ENCODE results near the gene SLC7A1. TPM values are rescaled to one million over a fixed set of nuclear protein-coding genes. Genes with fewer than 3 reads are reported as not detected.

SLC7A1 gene
- total RNA-seq, 4 donors from 2014 or later, result 1.6 to 4.6 (median 3.7) TPM

DNA sequence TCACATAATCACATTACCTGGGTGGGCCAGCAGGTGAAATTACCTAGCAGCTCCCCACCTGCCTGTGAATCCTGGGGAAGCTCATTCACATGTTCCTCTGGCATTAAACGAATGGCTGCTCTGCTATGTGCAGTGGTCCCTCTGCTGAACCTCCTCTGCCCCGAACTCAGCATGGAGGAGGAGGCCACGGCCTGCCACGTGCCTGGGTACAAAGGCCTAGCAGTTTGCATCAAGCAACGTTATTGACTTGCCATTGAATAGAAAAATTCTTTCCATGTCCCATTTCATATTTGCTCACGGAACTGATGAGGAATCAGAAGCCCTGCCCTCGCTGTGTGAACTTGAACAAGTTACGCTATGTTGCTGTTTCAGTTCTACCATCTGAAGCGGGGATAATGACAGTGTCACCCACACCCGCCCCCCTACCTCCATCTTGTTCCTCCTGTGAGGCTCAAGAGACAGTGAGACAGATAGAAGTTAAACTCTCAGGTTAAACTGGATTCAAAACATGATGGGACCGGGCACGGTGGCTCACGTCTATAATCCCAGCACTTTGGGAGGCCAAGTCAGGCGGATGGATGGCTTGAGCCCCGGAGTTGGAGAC lies 25.3 kb downstream of the SLC7A1 start:
- TF ChIP-seq POLR2A (IDR thresholded peaks at IDR 0.05), result no peak
- TF ChIP-seq, protein P1, sequence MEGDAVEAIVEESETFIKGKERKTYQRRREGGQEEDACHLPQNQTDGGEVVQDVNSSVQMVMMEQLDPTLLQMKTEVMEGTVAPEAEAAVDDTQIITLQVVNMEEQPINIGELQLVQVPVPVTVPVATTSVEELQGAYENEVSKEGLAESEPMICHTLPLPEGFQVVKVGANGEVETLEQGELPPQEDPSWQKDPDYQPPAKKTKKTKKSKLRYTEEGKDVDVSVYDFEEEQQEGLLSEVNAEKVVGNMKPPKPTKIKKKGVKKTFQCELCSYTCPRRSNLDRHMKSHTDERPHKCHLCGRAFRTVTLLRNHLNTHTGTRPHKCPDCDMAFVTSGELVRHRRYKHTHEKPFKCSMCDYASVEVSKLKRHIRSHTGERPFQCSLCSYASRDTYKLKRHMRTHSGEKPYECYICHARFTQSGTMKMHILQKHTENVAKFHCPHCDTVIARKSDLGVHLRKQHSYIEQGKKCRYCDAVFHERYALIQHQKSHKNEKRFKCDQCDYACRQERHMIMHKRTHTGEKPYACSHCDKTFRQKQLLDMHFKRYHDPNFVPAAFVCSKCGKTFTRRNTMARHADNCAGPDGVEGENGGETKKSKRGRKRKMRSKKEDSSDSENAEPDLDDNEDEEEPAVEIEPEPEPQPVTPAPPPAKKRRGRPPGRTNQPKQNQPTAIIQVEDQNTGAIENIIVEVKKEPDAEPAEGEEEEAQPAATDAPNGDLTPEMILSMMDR (IDR thresholded peaks at IDR 0.05 in 4 of 5, conservative IDR thresholded peaks at IDR 0.05 in 1 of 5), result no peak
- Histone ChIP-seq H3K27me3 (no peaks in the 10 kb centered on the region), H3K4me1 (no peaks in the 10 kb centered on the region), H3K36me3 (no peaks in the 10 kb centered on the region), H3K9me3 (no peaks in the 10 kb centered on the region), H3K4me3 (no peak overlapping the region), H3K27ac (no peak overlapping the region)
- no peak for ATAC-seq
- DNase-seq, result no peak
- intact Hi-C loops (cut with DNase I; ENCODE audit: low total_unique reads), result no loop called here
- in situ Hi-C loops (cut with MboI; ENCODE audit: low sequenced_read_pairs in 4 of 4), result no loop called here

DNA sequence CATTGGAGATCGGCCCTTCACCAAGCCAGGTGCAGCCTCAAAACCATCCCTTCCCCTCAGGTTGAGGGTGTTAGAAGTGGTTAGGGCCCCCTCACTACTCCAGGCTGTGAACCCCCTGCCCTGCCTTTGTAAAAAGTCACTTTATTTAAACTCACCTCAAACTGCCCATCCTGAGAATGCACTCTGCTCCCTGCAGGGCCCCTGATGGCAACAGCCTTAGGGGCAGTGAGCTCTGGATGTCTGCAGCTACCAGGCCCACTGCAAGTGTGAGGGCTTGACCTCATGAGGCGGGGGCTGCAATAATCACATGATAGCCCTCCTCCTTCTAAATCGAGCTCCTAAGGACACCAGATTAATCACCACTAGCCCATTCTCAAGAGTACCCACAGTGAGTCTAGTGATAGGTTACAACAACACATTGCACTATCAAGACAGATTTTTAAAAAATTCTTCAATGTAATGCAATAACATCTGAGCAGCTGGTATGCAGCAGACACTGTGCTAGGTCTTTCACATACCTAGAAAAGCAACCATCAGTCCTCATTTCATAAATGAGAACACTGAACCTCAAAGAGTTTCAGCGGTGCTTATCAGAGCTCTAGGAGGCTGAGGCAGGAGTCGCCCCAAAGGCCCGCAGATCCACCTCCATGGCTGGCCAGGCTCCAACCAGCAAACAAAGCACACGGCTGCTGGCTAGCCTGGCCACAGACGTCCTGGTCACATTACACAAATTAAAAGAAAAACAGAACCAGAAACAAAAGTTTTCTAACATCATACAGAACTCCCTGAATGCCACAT lies 26.0 kb downstream of the SLC7A1 start:
- no peaks in the 10 kb centered on the region for H3K36me3 ChIP-seq
- no peak for DNase-seq
- no peak overlapping the region for H3K4me3 ChIP-seq
- no peaks in the 10 kb centered on the region for H3K27me3 ChIP-seq
- in situ Hi-C loops (cut with MboI; ENCODE audit: low sequenced_read_pairs in 4 of 4), result no loop called here
- H3K4me1 ChIP-seq, result no peaks in the 10 kb centered on the region
- H3K27ac ChIP-seq, result no peak overlapping the region
- intact Hi-C loops (cut with DNase I; ENCODE audit: low total_unique reads), result no loop called here
- no peak for TF ChIP-seq POLR2A (IDR thresholded peaks at IDR 0.05)
- TF ChIP-seq, protein P1 (IDR thresholded peaks at IDR 0.05 in 4 of 5, conservative IDR thresholded peaks at IDR 0.05 in 1 of 5), result no peak
- H3K9me3 ChIP-seq, result no peaks in the 10 kb centered on the region
- no peak for ATAC-seq

DNA sequence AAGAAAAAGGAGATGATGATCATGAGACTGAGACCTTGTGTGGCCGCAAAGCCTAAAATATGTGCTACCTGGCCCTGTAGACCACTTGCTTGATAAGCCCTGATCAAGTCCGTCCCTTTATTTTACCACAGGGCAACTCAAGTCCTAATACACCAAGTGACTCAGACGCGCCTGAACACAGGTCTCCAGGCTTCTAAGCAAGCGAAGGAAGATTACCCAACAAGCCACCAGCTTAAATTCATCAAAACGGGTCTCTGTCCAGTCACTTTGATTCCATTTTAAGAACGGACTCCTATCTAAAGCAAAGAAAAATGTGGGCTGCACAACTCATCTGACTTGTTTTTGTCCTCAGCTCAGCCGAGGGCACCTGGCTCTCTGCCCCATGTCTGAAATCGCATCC lies 26.8 kb downstream of the SLC7A1 start:
- ATAC-seq (no peak), DNase-seq (no peak)
- Histone ChIP-seq H3K27me3 (no peaks in the 10 kb centered on the region), H3K36me3 (no peaks in the 10 kb centered on the region), H3K9me3 (no peaks in the 10 kb centered on the region), H3K4me1 (no peaks in the 10 kb centered on the region), H3K4me3 (no peak overlapping the region), H3K27ac (no peak overlapping the region)
- no peak for TF ChIP-seq POLR2A (IDR thresholded peaks at IDR 0.05)
- TF ChIP-seq, protein P1 (IDR thresholded peaks at IDR 0.05 in 4 of 5, conservative IDR thresholded peaks at IDR 0.05 in 1 of 5), result no peak
- in situ Hi-C loops (cut with MboI; ENCODE audit: low sequenced_read_pairs in 4 of 4), result no loop called here
- intact Hi-C loops (cut with DNase I; ENCODE audit: low total_unique reads), result no loop called here

DNA sequence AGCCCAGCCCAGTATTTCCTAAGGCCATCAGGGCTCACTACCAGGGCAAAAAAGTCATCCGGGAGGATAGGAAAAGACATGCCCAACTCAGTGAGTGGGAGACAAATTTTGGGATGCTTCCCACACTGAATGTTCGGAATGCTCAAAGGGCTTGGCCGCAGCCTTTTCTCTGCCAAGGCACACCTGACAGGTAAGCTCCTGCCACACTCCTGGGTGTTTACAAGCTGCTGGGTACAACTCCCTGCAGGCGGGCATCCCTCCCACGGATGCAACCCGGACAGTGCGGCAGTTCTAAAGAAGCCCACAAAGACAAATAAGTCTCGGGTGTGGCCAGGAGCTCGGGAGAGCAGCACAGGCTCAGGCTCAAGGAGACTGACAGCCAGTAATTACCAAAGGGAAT lies 28.1 kb downstream of the SLC7A1 start:
- H3K4me1 ChIP-seq, result no peaks in the 10 kb centered on the region
- no peak for TF ChIP-seq POLR2A (IDR thresholded peaks at IDR 0.05)
- TF ChIP-seq, protein P1 (IDR thresholded peaks at IDR 0.05 in 4 of 5, conservative IDR thresholded peaks at IDR 0.05 in 1 of 5), result no peak
- H3K36me3 ChIP-seq, result no peaks in the 10 kb centered on the region
- in situ Hi-C loops (cut with MboI; ENCODE audit: low sequenced_read_pairs in 4 of 4) (no loop called here), intact Hi-C loops (cut with DNase I; ENCODE audit: low total_unique reads) (no loop called here)
- DNase-seq (no peak), ATAC-seq (no peak)
- H3K9me3 ChIP-seq, result no peaks in the 10 kb centered on the region
- H3K27ac ChIP-seq, result no peak overlapping the region
- no peak overlapping the region for H3K4me3 ChIP-seq
- no peaks in the 10 kb centered on the region for H3K27me3 ChIP-seq
